GM21723 (cell line): ENCODE measurements around the gene LCN9.
"Not testable (repeated sequence)": the region's sequence is repeated elsewhere in the genome, so short reads cannot be mapped to it uniquely, and the experiment has no call there.

ENCODE experiments used
- ATAC-seq: cut with Tn5 transposase; IDR thresholded peaks from one replicate; pipeline ENCODE4 v1.9.1; 2021; ENCODE audit warnings: mild to moderate bottlenecking, moderate library complexity; ENCODE audit not compliant: unreplicated experiment

Gene LCN9

GRCh38 chr9:135644631-135645218 lies 18.4 kb upstream of the LCN9 start:
- ATAC-seq = no peak

DNA sequence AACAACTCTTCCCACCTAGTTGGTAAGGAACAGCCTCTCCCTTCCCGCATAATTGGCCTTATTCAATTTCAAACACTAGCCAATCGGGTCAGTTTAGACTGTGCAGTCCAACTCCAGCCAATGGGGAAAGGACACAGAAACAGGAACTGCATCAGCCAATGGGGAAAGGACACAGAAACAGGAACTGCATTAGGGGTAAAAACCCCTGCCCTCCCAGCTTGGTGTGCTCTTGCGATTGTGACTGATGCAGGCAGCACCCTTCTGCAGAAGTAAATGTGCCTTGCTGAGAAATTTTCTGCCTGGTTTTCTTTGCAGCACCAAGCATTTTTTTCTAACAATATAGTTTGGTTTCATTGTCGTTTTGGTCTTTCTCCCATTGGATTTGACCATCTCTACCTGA lies 15.2 kb upstream of the LCN9 start:
- no peak for ATAC-seq

GRCh38 chr9:135648494-135649410 lies 14.4 kb upstream of the LCN9 start:
- ATAC-seq = no peak

DNA sequence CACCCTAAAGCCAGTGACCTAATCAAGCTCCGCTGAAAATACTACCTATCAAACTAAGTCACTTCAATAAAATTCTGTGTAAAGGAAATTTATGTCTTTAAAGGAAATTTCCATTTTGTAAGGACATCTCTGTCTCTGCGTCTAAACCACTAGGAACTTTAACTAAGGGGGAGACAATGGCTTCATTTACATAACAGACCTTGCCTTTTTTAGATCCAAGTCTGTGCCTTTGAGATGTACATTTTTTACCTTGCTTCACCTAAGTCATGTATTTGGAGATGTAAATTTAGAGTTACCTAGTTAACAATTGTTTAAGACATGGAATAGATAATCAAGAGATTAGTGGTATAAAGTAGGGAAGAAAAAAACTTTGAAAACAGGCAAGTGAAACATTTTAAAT lies 13.6 kb upstream of the LCN9 start:
- no peak for ATAC-seq

- ATAC-seq = no peak
These were observed 12.7 kb upstream of the LCN9 start for GRCh38 chr9:135650408-135650807.

GRCh38 chr9:135655317-135655716 lies 7.8 kb upstream of the LCN9 start:
- no peak for ATAC-seq

DNA sequence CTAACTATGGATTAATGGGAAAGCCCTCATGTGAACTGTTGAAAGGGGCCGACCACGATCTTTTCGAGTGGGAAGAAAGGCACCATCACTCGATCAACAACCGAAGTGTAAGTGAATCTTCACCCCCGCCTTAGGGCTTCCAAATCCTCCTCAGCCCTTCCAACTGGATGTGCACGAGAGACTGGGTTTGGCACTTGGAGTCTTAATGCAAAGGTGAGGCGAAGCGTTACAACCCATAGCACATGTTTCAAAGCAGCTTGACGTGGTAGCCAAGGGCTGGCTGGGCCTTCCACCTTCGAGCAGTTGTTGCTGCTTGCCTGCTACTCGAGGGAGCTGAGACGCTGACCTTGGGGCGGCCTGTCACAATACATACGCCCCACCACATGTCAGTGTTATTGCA lies 5.7 kb upstream of the LCN9 start:
- no peak for ATAC-seq

GRCh38 chr9:135659252-135659651 lies 3.9 kb upstream of the LCN9 start:
- no peak for ATAC-seq

- no peak for ATAC-seq
These were observed 2.7 kb upstream of the LCN9 start for GRCh38 chr9:135660407-135660806.

DNA sequence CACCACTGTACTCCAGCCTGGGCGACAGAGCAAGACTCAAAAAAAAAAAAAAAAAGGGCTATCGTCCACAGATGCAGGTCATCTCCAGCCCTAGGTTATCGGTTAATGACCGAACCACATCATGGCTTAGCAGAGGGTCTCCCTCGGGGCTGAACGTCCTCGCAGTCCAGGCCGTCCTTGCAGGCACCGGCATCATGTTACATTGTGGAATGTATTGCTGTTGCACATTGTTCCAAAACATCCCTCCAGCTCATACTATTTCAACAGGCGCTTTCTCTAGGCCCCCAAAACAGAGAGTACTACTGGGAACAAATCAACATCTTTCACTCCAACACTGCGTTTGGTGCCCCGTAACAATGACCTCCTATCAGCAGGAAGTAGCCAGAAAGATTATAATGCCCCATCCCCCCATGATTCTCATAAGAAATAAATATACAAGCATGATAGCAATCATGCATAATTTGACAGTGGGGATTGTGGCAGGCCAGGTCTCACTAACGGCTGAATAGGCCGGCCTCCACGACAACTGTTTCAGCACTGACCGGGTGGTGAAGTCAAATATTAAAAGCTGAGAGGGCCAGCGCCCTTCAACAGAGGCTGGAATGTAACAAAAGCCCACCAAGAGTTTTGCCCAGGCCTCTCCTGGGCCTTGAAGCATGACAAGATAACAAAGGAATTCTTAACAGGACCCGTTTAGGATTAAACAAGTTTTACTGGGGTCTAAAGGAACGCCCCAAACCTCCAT lies 1.1 kb upstream of the LCN9 start:
- no peak for ATAC-seq

DNA sequence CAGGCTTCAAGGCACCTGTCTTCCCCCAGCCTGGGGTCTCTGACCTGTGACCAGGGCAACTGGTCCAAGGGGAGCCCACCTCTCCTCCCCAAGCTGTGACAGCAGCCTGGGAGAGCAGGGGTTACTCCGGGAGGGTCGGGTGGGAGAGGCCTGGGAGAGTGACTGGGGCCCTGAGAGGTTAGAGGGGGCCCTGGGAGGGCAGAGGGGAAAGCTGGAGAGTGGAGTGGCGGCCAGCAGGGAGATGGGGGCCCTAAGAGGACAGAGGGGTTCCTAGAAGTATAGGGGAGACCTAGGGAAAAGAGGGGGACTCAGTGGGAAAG lies 302 bp downstream of the LCN9 start:
- ATAC-seq = no peak

DNA sequence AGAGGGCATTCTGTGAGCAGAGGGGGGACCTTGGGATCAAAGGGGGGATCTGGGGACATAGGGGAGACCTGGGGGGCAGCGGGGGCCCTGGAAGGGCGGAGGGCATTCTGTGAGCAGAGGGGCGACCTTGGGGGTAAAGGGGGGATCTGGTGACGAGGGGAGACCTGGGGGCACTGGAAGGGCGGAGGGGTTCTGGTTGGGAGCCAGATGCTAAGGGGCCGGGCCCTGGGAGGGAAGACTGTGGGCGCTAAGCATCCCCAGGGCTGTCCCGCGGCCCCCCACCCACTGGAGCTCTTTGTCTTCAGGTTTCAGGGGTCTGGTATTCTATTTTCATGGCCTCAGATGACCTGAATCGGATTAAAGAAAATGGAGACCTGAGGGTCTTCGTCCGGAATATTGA lies 748 bp downstream of the LCN9 start:
- no peak for ATAC-seq

DNA sequence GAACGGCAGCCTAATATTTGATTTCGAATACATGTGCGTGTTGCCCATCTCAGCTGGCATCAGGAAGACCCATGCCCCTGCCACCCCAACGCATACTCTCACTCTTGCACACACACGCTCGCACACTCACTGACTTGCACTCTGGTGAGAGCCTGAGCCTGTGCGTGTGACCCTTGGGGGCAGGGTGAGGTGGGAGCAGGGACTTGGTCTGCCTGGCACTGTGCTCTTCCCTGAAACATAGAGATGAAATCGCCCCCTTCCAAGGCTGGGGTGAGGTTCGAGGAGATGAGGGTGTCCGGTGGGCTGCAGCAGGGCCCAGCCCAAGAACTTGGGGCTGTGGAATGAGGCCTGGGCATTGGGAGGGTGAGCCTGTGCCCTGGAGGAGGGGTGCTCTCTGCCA lies 1.2 kb downstream of the LCN9 start:
- ATAC-seq = no peak

GRCh38 chr9:135664801-135665794 lies 2.0 kb downstream of the LCN9 start:
- ATAC-seq = no peak

DNA sequence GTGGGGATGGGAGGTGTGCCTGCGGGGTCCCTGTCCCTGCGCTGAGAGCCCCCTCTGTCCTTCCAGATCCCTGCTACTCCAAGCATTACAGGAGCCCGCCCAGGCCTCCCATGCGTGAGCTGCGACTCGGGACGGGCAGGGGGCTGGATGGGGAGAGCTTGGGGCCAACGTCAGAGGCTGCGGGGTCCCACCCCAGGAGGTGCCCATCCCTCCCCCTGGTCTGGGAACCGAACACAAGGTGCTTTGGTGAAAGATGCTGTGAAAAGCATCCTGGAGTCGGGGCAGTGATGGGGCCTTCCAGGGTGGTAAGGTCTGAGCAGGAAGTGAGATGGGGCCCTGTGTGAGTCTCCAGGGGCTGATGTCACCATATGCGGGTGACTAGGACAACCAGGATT lies 2.7 kb downstream of the LCN9 start:
- no peak for ATAC-seq

- no peak for ATAC-seq
These were observed 3.7 kb downstream of the LCN9 start for GRCh38 chr9:135666534-135667462.

GRCh38 chr9:135667463-135668001 lies 4.4 kb downstream of the LCN9 start:
- ATAC-seq = no peak

DNA sequence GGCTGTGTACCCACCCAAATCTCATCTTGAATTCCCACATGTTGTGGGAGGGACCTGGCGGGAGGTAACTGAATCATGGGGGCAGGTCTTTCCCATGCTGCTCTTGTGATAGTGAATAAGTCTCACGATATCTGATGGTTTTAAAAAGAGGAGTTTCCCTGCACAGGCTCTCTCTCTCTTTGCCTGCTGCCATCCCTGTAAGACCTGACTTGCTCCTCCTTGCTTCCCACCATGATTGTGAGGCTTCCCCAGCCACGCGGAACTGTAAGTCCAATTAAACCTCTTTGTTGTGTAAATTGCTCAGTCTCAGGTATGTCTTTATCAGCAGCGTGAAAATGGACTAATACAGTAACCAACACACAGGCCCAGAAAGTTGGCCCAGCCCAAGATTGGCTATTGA lies 5.9 kb downstream of the LCN9 start:
- not testable (repeated sequence) for ATAC-seq

DNA sequence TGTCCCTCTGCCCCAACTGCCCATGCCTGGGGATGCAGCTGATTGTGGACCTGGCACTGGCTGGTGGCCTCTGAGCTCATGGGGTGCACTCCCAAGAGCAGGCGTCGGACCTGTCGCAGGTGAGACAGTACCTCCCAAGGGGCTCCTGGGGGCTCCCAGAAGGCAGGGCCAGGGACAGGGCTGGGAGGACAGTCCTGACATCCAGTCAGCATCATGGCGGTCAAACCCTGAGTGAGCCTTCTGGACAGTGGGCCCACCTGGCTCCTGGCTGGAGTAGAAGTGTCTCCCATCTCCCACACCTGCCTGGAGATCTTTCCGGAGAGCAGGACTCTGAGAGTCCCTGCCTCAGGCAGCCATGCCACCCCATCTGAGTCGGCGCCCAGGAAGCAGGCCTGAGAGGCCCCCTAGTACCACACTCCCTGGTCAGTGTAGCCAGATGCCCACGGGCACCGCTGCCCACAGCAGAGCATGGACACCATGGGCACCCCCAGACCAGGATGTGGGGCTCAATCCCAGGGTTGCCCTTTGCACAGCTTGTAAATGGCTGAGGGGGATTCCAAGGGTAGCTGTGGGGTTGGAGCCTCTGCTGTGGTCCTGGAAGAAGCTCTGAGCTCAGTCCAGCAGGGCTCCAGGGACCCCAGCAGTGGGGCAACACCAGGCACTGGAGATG lies 6.6 kb downstream of the LCN9 start:
- ATAC-seq = no peak
